Aorta (tissue), 5 donors: ENCODE results near the gene OCEL1. TPM values are rescaled to one million over a fixed set of nuclear protein-coding genes. Genes with fewer than 3 reads are reported as not detected.

ENCODE experiments used
- ATAC-seq: fragments of 200-7000 bp; cut with Tn5 transposase; one replicate; pipeline ENCODE4 v1.9.1; 2022; ENCODE audit warnings: moderate library complexity; ENCODE audit not compliant: low FRiP score
- DNase-seq, 2 donors: peaks; one replicate each; pipeline ENCODE4 v3.0.0-alpha.2; 2020
- H3K27ac ChIP-seq, 2 donors: one replicate each; pipeline ENCODE4 v1.5.1; 2013; ENCODE audit warnings: low read length in 2 of 2, mild to moderate bottlenecking in 2 of 2, moderate library complexity in 2 of 2, control low read depth in 1 of 2, inconsistent platforms in 1 of 2, low read depth in 1 of 2
- H3K27me3 ChIP-seq, 2 donors: one replicate each; pipeline ENCODE4 v1.6.1; 2013; ENCODE audit warnings: control low read depth in 1 of 2, low read length in 1 of 2, mild to moderate bottlenecking in 1 of 2, moderate library complexity in 1 of 2; ENCODE audit not compliant: insufficient read depth in 2 of 2, control insufficient read depth in 1 of 2
- H3K36me3 ChIP-seq, 2 donors: one replicate each; pipeline ENCODE4 v1.6.1; 2013; ENCODE audit warnings: control low read depth in 1 of 2, low read length in 1 of 2, mild to moderate bottlenecking in 1 of 2; ENCODE audit not compliant: insufficient read depth in 2 of 2, control insufficient read depth in 1 of 2
- H3K4me1 ChIP-seq, 2 donors: one replicate each; pipeline ENCODE4 v1.6.1; 2013; ENCODE audit warnings: low read length in 2 of 2, control low read depth in 1 of 2, mild to moderate bottlenecking in 1 of 2, moderate library complexity in 1 of 2; ENCODE audit not compliant: insufficient read depth in 2 of 2, control insufficient read depth in 1 of 2
- H3K4me3 ChIP-seq, 2 donors: one replicate each; pipeline ENCODE4 v1.5.1; 2013; ENCODE audit warnings: low read length in 2 of 2, control low read depth in 1 of 2, mild to moderate bottlenecking in 1 of 2
- H3K9me3 ChIP-seq: one replicate; pipeline ENCODE4 v1.6.1; 2013; ENCODE audit warnings: mild to moderate bottlenecking, low read length; ENCODE audit not compliant: control insufficient read depth
- WGBS, 2 donors: extraction: QIAGEN DNeasy Blood & Tissue Kit; methylation state at CpG; one replicate each; pipeline ENCODE4 v1.1.7; 2013; 5-methylcytosine and 5-hydroxymethylcytosine counted together
- intact Hi-C, 2 donors: fragments of 100-400 bp; cut with DNase I; formaldehyde crosslinking; loops; one replicate each; pipeline versions ENCODE4 v1.14.2 to v1.15.0; 2022
- polyA plus RNA-seq, 2 donors: library from polyadenylated mRNA; stranded (reverse); fragments of 200-250 nt; gene quantifications; one replicate each; pipeline ENCODE4 v1.2.3, GENCODE V29; 2013
- total RNA-seq, 2 donors: library from RNA; stranded (reverse); fragmentation: NEBNext Ultra II Directional; extraction: Animal tissue kit (Norgen Biotek cat#: 25700); gene quantifications; one replicate each; pipeline ENCODE4 v1.2.1, GENCODE V29; 2021
- donor health status: healthy with polysubstance abuse.
- donor health status: Bipolar disorder and iron deficiency.
- donor health status: DM: no; HTN: no; CAD: no.
- donor health status: DM: no; HTN: no; CAD: no.
- donor health status: DM: yes; HTN: yes; CAD: no.

Gene OCEL1
- total and polyA plus RNA-seq, 4 donors = 10.2 to 26.2 (median 24.6) TPM

- ATAC-seq (no peak), DNase-seq (no peak)
- no peaks in the 10 kb centered on the region for H3K9me3 ChIP-seq
- H3K4me1 ChIP-seq = no peaks in the 10 kb centered on the region
- intact Hi-C loops = no loop called here
- no peak overlapping the region for H3K27ac ChIP-seq
- H3K36me3 ChIP-seq = peaks cover 0 to 19% of the 10 kb centered on the region in 2 donors
- 95 to 97% methylated on average over 23 to 26 of the region's 26 CpGs for WGBS, 2 donors
- H3K4me3 ChIP-seq = no peak overlapping the region
- H3K27me3 ChIP-seq = no peaks in the 10 kb centered on the region
These were observed 33.3 kb upstream of the OCEL1 start for GRCh38 chr19:17192751-17193150.

- Histone ChIP-seq H3K36me3 (peaks cover 0 to 21% of the 10 kb centered on the region in 2 donors), H3K27me3 (no peaks in the 10 kb centered on the region), H3K27ac (no peak overlapping the region), H3K9me3 (no peaks in the 10 kb centered on the region), H3K4me3 (no peak overlapping the region), H3K4me1 (no peaks in the 10 kb centered on the region)
- intact Hi-C loops = no loop called here
- ATAC-seq (no peak), DNase-seq (no peak)
- 85 to 90% methylated on average over 16 of the region's 16 CpGs for WGBS, 2 donors
These were observed 31.4 kb upstream of the OCEL1 start for GRCh38 chr19:17194608-17195007.

GRCh38 chr19:17195106-17195505, 30.9 kb upstream of the OCEL1 start:
- 95 to 96% methylated on average over 22 to 23 of the region's 23 CpGs for WGBS, 2 donors
- no peak for ATAC-seq
- H3K27me3 ChIP-seq = no peaks in the 10 kb centered on the region
- H3K4me1 ChIP-seq = no peaks in the 10 kb centered on the region
- intact Hi-C loops = no loop called here
- H3K4me3 ChIP-seq = no peak overlapping the region
- H3K9me3 ChIP-seq = no peaks in the 10 kb centered on the region
- peaks cover 0 to 21% of the 10 kb centered on the region in 2 donors for H3K36me3 ChIP-seq
- no peak overlapping the region for H3K27ac ChIP-seq
- DNase-seq = no peak

GRCh38 chr19:17196610-17197009, 29.4 kb upstream of the OCEL1 start:
- intact Hi-C loops = no loop called here
- H3K27ac ChIP-seq = no peak overlapping the region
- no peak for DNase-seq
- no peaks in the 10 kb centered on the region for H3K9me3 ChIP-seq
- no peaks in the 10 kb centered on the region for H3K27me3 ChIP-seq
- ATAC-seq = no peak
- H3K4me3 ChIP-seq = no peak overlapping the region
- WGBS, 2 donors = 97% methylated on average over 7 of the region's 7 CpGs
- H3K36me3 ChIP-seq = peaks cover 0 to 18% of the 10 kb centered on the region in 2 donors
- H3K4me1 ChIP-seq = no peaks in the 10 kb centered on the region

- DNase-seq (no peak), ATAC-seq (no peak)
- Histone ChIP-seq H3K4me3 (no peak overlapping the region), H3K36me3 (peaks cover 0 to 19% of the 10 kb centered on the region in 2 donors), H3K9me3 (no peaks in the 10 kb centered on the region), H3K27me3 (no peaks in the 10 kb centered on the region), H3K4me1 (no peaks in the 10 kb centered on the region), H3K27ac (no peak overlapping the region)
- 93 to 96% methylated on average over 16 of the region's 16 CpGs for WGBS, 2 donors
- intact Hi-C loops = no loop called here
These were observed 28.4 kb upstream of the OCEL1 start for GRCh38 chr19:17197666-17198065.

GRCh38 chr19:17200408-17201079, 25.5 kb upstream of the OCEL1 start:
- ATAC-seq (no peak), DNase-seq (no peak)
- intact Hi-C loops = loop anchor here in 1 of 2 donors (5.0 kb wide), 1 partner anchor 82 kb away; the partner anchor contains the start of gene ANKLE1
- WGBS, 2 donors = 78 to 80% methylated on average over 16 of the region's 16 CpGs
- Histone ChIP-seq H3K27ac (no peak overlapping the region), H3K9me3 (no peaks in the 10 kb centered on the region), H3K4me3 (no peak overlapping the region), H3K27me3 (no peaks in the 10 kb centered on the region), H3K36me3 (peaks cover 0 to 6% of the 10 kb centered on the region in 2 donors), H3K4me1 (no peaks in the 10 kb centered on the region)

GRCh38 chr19:17202249-17202648, 23.8 kb upstream of the OCEL1 start:
- H3K4me1 ChIP-seq = no peaks in the 10 kb centered on the region
- H3K27me3 ChIP-seq = no peaks in the 10 kb centered on the region
- no peak overlapping the region for H3K4me3 ChIP-seq
- no peaks in the 10 kb centered on the region for H3K9me3 ChIP-seq
- intact Hi-C loops = loop anchor here in 1 of 2 donors (5.0 kb wide), 1 partner anchor 80 kb away; the partner anchor contains the start of gene ANKLE1
- DNase-seq (no peak), ATAC-seq (no peak)
- WGBS, 2 donors = 78 to 80% methylated on average over 9 of the region's 9 CpGs
- H3K27ac ChIP-seq = no peak overlapping the region
- H3K36me3 ChIP-seq = peaks cover 0 to 12% of the 10 kb centered on the region in 2 donors

GRCh38 chr19:17202713-17203112, 23.3 kb upstream of the OCEL1 start:
- Histone ChIP-seq H3K36me3 (peaks cover 0 to 12% of the 10 kb centered on the region in 2 donors), H3K4me1 (no peaks in the 10 kb centered on the region), H3K9me3 (no peaks in the 10 kb centered on the region), H3K4me3 (no peak overlapping the region), H3K27me3 (no peaks in the 10 kb centered on the region), H3K27ac (no peak overlapping the region)
- ATAC-seq (no peak), DNase-seq (no peak)
- WGBS, 2 donors = 89 to 95% methylated on average over 17 of the region's 17 CpGs
- intact Hi-C loops = loop anchor here in 1 of 2 donors (5.0 kb wide), 1 partner anchor 80 kb away; the partner anchor contains the start of gene ANKLE1
